Epithelial cell of esophagus (primary cell): ENCODE results near the gene RNFT1.
"Not testable (repeated sequence)": the region's sequence is repeated elsewhere in the genome, so short reads cannot be mapped to it uniquely, and the experiment has no call there.

ENCODE experiments used
- DNase-seq: peaks from one replicate; pipeline ENCODE4 v3.0.0; 2010; ENCODE audit warnings: low read depth
- H3K4me3 ChIP-seq: 2 replicates; pipeline ENCODE4 v1.5.1; 2011; ENCODE audit warnings: mild to moderate bottlenecking, low read length, control low read depth
- TF ChIP-seq, protein P1 (sequence below): IDR thresholded peaks from 2 replicates; pipeline ENCODE4 v1.5.1; 2011; ENCODE audit warnings: low read depth, mild to moderate bottlenecking, low read length, control low read depth, inconsistent platforms; ENCODE audit not compliant: insufficient read depth; ENCODE audit errors: missing control alignments

The RNFT1 gene

DNA sequence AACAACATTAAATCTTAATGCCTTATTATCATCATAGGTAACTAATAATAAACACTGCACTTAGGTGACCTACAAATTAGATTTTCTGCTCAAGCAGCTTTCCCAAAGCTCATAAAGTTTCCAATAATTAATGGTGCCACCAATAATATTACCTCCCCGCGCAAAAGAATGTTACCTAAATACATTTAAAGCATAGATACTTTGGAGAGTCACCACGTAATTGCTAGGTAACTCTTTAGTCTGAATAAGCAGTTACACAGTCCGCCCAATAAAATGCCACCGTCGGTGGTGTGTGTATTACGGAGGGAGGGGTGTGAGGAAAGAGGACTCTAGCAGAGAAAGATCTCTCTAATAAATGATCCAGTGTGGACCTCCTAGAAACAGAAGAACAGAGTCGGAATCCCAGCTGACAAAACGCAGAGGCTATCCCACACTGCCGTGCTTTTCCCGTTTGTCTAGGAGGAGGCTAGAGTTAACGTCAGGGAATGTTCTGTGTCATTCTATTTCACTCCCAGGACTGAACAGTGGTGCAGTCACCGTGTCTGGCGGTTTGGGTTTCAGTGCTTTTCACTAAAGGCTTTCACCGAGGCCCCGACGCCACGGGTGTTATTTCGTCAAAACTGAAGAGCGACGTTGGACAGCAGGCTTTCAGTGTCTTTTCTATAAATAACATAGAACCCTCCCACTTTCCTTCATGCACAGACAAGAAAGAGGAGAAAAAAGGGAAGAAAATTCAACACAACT, 630 bp downstream of the RNFT1 start:
- peak overlapping the region; percentile 86 for H3K4me3 ChIP-seq
- TF ChIP-seq, protein P1, sequence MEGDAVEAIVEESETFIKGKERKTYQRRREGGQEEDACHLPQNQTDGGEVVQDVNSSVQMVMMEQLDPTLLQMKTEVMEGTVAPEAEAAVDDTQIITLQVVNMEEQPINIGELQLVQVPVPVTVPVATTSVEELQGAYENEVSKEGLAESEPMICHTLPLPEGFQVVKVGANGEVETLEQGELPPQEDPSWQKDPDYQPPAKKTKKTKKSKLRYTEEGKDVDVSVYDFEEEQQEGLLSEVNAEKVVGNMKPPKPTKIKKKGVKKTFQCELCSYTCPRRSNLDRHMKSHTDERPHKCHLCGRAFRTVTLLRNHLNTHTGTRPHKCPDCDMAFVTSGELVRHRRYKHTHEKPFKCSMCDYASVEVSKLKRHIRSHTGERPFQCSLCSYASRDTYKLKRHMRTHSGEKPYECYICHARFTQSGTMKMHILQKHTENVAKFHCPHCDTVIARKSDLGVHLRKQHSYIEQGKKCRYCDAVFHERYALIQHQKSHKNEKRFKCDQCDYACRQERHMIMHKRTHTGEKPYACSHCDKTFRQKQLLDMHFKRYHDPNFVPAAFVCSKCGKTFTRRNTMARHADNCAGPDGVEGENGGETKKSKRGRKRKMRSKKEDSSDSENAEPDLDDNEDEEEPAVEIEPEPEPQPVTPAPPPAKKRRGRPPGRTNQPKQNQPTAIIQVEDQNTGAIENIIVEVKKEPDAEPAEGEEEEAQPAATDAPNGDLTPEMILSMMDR: no peak
- DNase-seq: peak; percentile 62

DNA sequence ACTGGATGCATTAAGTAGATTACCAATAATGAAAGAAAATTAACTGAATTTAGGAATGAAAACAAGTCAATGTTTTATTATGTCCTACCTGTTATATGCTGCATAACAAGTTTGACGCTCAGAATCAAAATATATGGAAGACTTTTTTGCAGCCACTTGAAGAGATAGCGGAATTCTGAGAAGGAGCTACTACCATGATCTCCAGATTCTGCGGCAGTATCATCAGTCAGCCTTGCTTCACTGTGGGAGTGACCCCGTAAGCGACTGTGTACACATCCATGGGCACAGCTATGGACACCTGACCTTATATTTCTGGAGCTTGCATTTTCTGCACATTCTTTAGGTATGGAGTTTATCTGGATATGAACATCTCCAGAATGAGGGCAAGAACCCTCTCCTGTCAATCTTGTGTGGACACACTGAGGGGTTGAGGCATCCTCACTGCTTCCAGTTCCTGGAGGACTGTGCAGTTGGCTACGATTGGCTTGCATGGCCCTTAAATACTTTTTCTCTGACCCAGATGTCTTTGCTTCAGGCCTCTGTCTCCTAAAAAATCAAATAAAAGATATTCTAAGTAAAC, 1.7 kb downstream of the RNFT1 start:
- no peak overlapping the region for H3K4me3 ChIP-seq
- TF ChIP-seq, protein P1: no peak

DNA sequence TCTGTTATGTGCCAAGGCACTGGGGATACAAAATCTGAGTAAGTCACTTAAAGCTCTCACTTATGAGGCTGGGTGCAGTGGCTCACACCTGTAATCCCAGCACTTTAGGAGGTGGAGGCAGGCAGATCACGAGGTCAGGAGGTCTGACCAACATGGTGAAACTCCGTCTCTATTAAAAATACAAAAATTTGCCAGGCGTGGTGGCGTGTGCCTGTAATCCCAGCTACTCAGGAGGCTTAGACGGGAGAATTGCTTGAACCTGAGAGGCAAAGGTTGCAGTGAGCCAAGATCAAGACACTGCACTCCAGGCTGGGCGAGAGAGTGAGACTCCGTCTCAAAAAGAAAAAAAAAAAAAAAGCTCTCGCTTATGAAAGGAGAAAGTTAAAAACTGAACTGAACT, 5.0 kb downstream of the RNFT1 start:
- not testable (repeated sequence) for H3K4me3 ChIP-seq, DNase-seq

More for the DNA sequence above, 1.7 kb downstream of the RNFT1 start:
- DNase-seq: no peak

DNA sequence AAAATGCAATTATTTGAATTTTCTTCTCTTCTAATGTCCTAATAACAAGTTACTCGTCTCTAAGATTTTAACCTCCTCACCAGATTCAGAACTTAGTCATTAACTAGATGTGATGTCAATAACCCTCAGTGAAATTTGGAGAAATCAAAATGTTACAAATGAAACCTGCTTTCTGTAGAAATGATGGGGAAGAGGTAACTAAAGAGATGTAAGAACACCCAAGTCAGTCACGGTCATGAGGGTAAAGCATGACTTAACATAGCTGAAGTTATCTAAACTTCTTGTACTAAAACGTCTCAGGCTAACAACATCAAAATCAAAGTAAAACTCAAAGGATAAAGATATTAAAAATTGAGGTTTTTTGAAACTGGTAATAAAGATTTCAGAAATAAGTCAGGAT, 9.7 kb downstream of the RNFT1 start:
- DNase-seq: no peak
- no peak overlapping the region for H3K4me3 ChIP-seq
- TF ChIP-seq, protein P1: no peak

DNA sequence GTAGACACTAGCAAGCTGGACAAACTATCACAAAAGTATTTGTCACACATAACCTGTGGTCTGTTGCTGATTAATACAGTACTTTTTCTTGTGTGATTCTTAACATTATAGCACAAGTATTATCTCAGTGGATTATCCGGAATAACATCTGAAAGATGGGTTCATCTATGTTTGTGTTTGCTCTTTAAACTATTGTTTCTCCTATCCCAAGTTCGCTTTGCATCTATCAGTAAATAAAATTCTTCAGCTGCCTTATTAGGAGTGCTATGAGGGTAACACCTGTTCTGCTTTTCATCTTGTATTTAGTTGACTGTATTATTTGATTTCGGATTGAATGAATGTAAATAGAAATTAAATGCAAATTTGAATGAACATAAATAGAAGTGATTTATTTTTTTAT, 14.5 kb downstream of the RNFT1 start:
- TF ChIP-seq, protein P1: no peak
- DNase-seq: no peak
- no peak overlapping the region for H3K4me3 ChIP-seq

DNA sequence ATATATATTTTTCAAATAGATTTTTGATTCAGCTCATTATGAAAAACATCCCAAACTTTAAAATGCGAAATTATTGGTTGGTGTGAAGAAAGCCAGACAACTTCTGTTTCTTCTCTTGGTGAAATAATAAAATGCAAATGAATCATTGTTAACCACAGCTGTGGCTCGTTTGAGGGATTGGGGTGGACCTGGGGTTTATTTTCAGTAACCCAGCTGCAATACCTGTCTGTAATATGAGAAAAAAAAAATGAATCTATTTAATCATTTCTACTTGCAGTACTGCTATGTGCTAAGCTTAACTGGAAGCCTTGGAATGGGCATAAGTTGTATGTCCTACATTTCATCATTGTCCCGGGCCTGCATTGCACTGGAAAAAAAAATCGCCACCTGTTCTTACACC, 17.2 kb downstream of the RNFT1 start:
- not testable (repeated sequence) for H3K4me3 ChIP-seq, DNase-seq

DNA sequence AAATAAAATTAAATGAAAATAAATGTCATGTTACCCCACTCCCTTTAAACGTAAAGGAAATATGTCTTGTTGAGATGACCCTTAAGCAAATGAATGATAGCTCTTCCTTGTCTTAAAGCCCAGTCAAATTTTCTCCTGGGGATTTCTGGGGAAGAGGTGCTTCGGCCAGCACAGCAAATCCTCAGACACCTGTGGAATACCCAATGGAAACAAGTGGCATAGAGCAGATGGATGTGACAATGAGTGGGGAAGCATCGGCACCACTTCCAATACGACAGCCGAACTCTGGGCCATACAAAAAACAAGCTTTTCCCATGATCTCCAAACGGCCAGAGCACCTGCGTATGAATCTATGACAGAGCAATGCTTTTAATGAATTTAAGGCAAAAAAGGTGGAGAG, 18.1 kb downstream of the RNFT1 start:
- not testable (repeated sequence) for DNase-seq, H3K4me3 ChIP-seq

DNA sequence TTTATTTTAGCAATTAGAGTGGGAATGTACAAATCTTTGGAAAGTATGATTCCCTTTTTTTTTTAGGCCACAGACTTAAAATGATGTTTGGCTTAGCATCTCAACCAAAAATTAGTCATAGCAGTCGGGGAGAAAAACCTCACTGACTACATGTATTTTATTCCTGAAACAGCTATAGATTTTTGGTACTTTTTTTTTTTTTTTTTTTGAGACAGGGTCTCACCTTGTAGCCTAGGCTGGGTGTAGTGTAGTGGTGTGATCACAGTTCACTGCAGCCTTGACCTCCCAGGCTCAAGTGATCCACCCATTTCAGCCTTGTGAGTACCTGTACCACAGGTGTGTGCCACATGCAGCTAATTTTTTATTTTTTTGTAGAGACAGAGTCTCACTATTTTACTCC, 23.4 kb downstream of the RNFT1 start:
- TF ChIP-seq, protein P1: no peak
- no peak for DNase-seq
- no peak overlapping the region for H3K4me3 ChIP-seq

DNA sequence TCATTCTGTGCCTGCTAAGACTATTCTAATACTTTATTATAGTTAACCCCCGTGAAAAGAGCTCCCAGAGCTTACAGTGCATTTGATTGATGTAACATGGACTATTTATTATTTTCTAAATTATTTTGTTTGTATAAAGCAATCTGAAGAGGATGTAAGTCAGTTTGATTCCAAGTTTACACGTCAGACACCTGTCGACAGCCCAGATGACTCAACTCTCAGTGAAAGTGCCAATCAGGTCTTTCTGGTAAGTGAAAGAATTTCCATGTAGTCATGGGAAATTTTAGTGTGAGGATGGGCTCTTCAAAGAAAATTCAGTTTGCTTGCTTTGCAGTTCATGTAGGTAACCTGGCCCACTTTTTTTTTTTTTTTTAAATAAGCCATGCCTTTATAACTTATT, 23.8 kb downstream of the RNFT1 start:
- DNase-seq: peak; percentile 83
- H3K4me3 ChIP-seq: not testable (repeated sequence)

DNA sequence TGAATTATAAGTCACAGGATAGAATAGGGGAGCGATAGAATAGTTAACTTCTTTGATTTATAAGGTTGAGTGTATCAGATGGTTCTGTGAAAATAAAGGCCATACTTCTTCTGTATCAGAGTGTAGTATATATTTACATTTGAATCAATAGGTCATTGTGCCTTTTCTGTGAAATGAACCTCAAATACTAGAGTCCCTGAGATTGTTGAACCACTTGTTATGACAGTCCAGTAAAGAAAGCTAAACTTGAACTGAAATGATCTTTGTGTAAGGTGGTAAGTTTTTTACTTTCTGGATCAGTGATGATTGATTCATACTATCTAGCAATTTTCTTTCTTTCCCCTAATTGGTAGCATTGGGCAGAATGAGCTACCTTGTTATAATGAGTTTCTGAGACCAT, 31.2 kb downstream of the RNFT1 start:
- DNase-seq, H3K4me3 ChIP-seq: not testable (repeated sequence)

DNA sequence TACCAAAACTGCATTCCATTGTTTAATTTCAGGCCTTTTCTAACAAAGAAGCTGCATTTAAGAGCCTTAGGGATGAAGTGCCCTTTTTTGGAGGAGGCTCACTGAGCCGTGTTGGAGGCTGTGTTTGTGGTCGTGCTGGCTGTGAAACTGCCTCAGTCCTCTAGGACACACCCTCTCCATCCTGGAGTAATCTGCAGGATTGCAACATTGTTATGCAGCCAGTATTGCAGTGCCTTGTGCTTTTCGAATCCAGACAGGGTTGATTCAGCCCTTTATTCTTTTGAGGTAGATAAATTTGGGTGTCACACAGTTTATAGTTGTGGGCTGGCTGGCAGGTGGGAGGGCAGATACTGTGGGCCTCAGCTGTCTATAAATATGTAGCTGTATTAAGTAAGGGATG, 33.8 kb downstream of the RNFT1 start:
- DNase-seq: peak; percentile 59
- H3K4me3 ChIP-seq: not testable (repeated sequence)

DNA sequence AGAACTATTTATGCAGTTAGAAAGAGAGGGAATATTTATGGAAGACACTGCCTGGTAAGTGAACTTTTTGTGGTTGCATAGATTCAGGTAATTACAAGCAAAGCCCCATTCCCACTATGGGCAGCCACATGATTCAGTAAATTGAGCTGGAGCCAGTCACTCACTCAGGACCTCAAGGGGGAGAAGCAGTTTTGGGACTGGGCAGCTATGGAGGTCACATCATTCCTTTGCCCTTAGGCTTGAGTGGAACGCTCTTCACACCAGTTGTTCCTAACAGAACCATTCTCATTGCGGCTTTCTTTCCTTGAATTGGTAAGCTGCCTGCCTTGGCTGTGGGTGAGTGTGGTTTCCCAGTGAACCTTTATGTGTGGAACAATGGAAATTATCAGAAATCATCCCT, 34.4 kb downstream of the RNFT1 start:
- not testable (repeated sequence) for DNase-seq, H3K4me3 ChIP-seq

DNA sequence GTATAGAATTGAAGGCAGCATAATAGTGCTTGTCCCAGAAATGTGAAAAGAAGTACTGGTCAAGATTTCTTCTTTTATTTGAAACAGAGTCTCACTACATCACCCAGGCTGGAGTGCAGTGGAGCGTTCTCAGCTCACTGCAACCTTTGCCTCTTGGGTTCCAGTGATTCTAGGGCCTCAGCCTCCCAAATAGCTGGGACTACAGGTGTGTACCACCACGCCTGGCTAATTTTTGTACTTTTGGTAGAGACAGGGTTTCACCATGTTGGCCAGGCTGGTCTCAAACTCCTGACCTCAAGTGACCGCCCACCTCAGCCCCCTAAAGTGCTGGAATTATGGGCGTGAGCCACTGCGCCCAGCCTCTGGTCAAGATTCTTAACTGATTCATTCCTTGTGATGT, 43.9 kb downstream of the RNFT1 start:
- not testable (repeated sequence) for DNase-seq, H3K4me3 ChIP-seq
